ENCODE measurements around the gene NAA60. TPM values are rescaled to one million over a fixed set of nuclear protein-coding genes. Genes with fewer than 3 reads are reported as not detected.

NAA60 gene
- total RNA-seq (10 to 100 TPM; 11.3 to 21.3 TPM), polyA plus RNA-seq (10 to 100 TPM; 29.9 to 41.3 TPM)

- peak; percentile 75 for DNase-seq (ENCODE audit: low spot score)
- 36% methylated on average over 61 of the region's 61 CpGs for WGBS
- Histone ChIP-seq H3K27ac (ENCODE audit: low read depth in 1 of 2, low read length in 2 of 2) (peak within 1 kb of the TSS; percentile 25 to 41), H3K9me3 (ENCODE audit: control insufficient read depth in 4 of 4, low read length in 3 of 4) (peaks cover 0 to 12% (median 4%) of the 10 kb centered on the region in 4 donors), H3K36me3 (ENCODE audit: control insufficient read depth in 4 of 4, insufficient read depth in 3 of 4, low read depth in 1 of 4, low read length in 3 of 4) (peaks cover 0 to 15% (median 4%) of the 10 kb centered on the region in 4 donors), H3K27me3 (ENCODE audit: control insufficient read depth in 4 of 4, insufficient read depth in 4 of 4, low read length in 3 of 4) (no peaks in the 10 kb centered on the region), H3K4me1 (ENCODE audit: control insufficient read depth in 4 of 4, insufficient read depth in 4 of 4, low read length in 3 of 4) (peaks cover 0 to 16% (median 8%) of the 10 kb centered on the region in 4 donors), H3K9ac (ENCODE audit: low read depth in 1 of 2, low read length in 2 of 2) (peak within 1 kb of the TSS; percentile 45 to 75), H3K4me3 (ENCODE audit: low read depth in 1 of 3, low read length in 3 of 3) (peak within 1 kb of the TSS; percentile 62 to 89 (median 83))
- TF ChIP-seq NR2F2 (IDR thresholded peaks at IDR 0.05) (no peak), MAX (IDR thresholded peaks at IDR 0.05) (peak; percentile 60), FOXA1 (IDR thresholded peaks at IDR 0.05) (no peak), RAD21 (IDR thresholded peaks at IDR 0.05) (peak; percentile 7 to 29), SP1 (IDR thresholded peaks at IDR 0.05) (peak; percentile 50), FOXA2 (IDR thresholded peaks at IDR 0.05) (no peak), CTCF (IDR thresholded peaks at IDR 0.05; ENCODE audit: low read depth, low read length, missing input control) (no peak), GABPA (IDR thresholded peaks at IDR 0.05 in 1 of 2, conservative IDR thresholded peaks at IDR 0.05 in 1 of 2) (peak; percentile 83 to 93), EGR1 (IDR thresholded peaks at IDR 0.05; ENCODE audit: low read depth in 2 of 2) (peak; percentile 24 to 45), REST (IDR thresholded peaks at IDR 0.05) (peak; percentile 46), YY1 (IDR thresholded peaks at IDR 0.05) (peak; percentile 52), ZBTB33 (IDR thresholded peaks at IDR 0.05) (no peak)
Observed at GRCh38 chr16:3443108-3444031, at the start of gene NAA60, which contains the start of gene ZNF597. NAA60 (plus strand) TSS chr16:3443680; CDS start chr16:3476228, 32,548 bp downstream. ZNF597 (minus strand) TSS chr16:3443504; CDS start chr16:3443153, 351 bp downstream.

- no peak for DNase-seq (ENCODE audit: low spot score)
- Histone ChIP-seq H3K4me1 (ENCODE audit: control insufficient read depth in 4 of 4, insufficient read depth in 4 of 4, low read length in 3 of 4) (peaks cover 2 to 13% (median 8%) of the 10 kb centered on the region in 4 donors), H3K9me3 (ENCODE audit: control insufficient read depth in 4 of 4, low read length in 3 of 4) (peaks cover 15 to 41% (median 31%) of the 10 kb centered on the region in 4 donors), H3K36me3 (ENCODE audit: control insufficient read depth in 4 of 4, insufficient read depth in 3 of 4, low read depth in 1 of 4, low read length in 3 of 4) (peaks cover 12 to 44% (median 42%) of the 10 kb centered on the region in 4 donors), H3K4me3 (ENCODE audit: low read depth in 1 of 3, low read length in 3 of 3) (peak overlapping the region; percentile 78 to 95 (median 79)), H3K9ac (ENCODE audit: low read depth in 1 of 2, low read length in 2 of 2) (peak overlapping the region; percentile 51 to 72), H3K27me3 (ENCODE audit: control insufficient read depth in 4 of 4, insufficient read depth in 4 of 4, low read length in 3 of 4) (no peaks in the 10 kb centered on the region), H3K27ac (ENCODE audit: low read depth in 1 of 2, low read length in 2 of 2) (peak overlapping the region; percentile 58 to 94)
- WGBS, result under 1% methylated on average over 18 of the region's 18 CpGs
- no peak for TF ChIP-seq FOXA1 (IDR thresholded peaks at IDR 0.05)
- TF ChIP-seq RAD21 (IDR thresholded peaks at IDR 0.05), result no peak
- no peak for TF ChIP-seq TAF1 (conservative IDR thresholded peaks at IDR 0.05)
- no peak for TF ChIP-seq EGR1 (IDR thresholded peaks at IDR 0.05; ENCODE audit: low read depth in 2 of 2)
- no peak for TF ChIP-seq HNF4A (conservative IDR thresholded peaks at IDR 0.05)
- no peak for TF ChIP-seq FOXA2 (IDR thresholded peaks at IDR 0.05)
- no peak for TF ChIP-seq RXRA (IDR thresholded peaks at IDR 0.05)
- TF ChIP-seq REST (IDR thresholded peaks at IDR 0.05), result no peak
- TF ChIP-seq YY1 (IDR thresholded peaks at IDR 0.05), result no peak
- no peak for TF ChIP-seq HNF4G (IDR thresholded peaks at IDR 0.05)
- TF ChIP-seq ZBTB33 (IDR thresholded peaks at IDR 0.05), result no peak
Observed at GRCh38 chr16:3400446-3400778, 43.1 kb upstream of the NAA60 start.

Data from liver (tissue), 9 donors.